Fibroblast of lung (primary cell): ENCODE results near the gene SMDT1. TPM values are rescaled to one million over a fixed set of nuclear protein-coding genes. Genes with fewer than 3 reads are reported as not detected.

Experiments
- DNase-seq, 2 donors: peaks; one replicate each; pipeline versions ENCODE4 v3.0.0 to v3.0.0-alpha.2; 2010; ENCODE audit warnings: low read depth in 2 of 2
- H2AFZ ChIP-seq: 2 replicates; pipeline ENCODE4 v1.5.1; 2012; ENCODE audit warnings: low read length, control low read depth, inconsistent platforms
- H3K27ac ChIP-seq: 2 replicates; pipeline ENCODE4 v1.5.1; 2011; ENCODE audit warnings: low read length, control low read depth; ENCODE audit not compliant: insufficient read depth
- H3K27me3 ChIP-seq: 2 replicates; pipeline ENCODE4 v1.5.1; 2011; ENCODE audit warnings: mild to moderate bottlenecking, low read length; ENCODE audit not compliant: control insufficient read depth, insufficient read depth
- H3K36me3 ChIP-seq: 2 replicates; pipeline ENCODE4 v1.5.1; 2011; ENCODE audit warnings: low read length; ENCODE audit not compliant: control insufficient read depth, insufficient read depth
- H3K4me1 ChIP-seq: 2 replicates; pipeline ENCODE4 v1.5.1; 2011; ENCODE audit warnings: low read length; ENCODE audit not compliant: control insufficient read depth, insufficient read depth; ENCODE audit errors: extremely low read depth
- H3K4me2 ChIP-seq: 2 replicates; pipeline ENCODE4 v1.5.1; 2011; ENCODE audit warnings: low read length, control low read depth; ENCODE audit not compliant: insufficient read depth; ENCODE audit errors: extremely low read depth
- H3K4me3 ChIP-seq, 4 experiments: fragments of 200-600 bp in 1 of 4; sonication (generic) in 1 of 4; replicated peaks in 1 of 4; 2 replicates each; pipeline ENCODE4 v1.5.1; 2011 to 2016; ENCODE audit warnings: low read length in 4 of 4, low read depth in 3 of 4, mild to moderate bottlenecking in 3 of 4, control low read depth in 2 of 4, inconsistent platforms in 1 of 4, mixed read lengths in 1 of 4; ENCODE audit not compliant: insufficient read depth in 1 of 4; ENCODE audit errors: control extremely low read depth in 1 of 4
- H3K79me2 ChIP-seq: 2 replicates; pipeline ENCODE4 v1.5.1; 2012; ENCODE audit warnings: mild to moderate bottlenecking, low read length, inconsistent platforms; ENCODE audit not compliant: control insufficient read depth, insufficient read depth
- H3K9ac ChIP-seq: 2 replicates; pipeline ENCODE4 v1.5.1; 2011; ENCODE audit warnings: mild to moderate bottlenecking, low read length, control low read depth; ENCODE audit not compliant: insufficient read depth
- H3K9me3 ChIP-seq: 2 replicates; pipeline ENCODE4 v1.5.1; 2012; ENCODE audit warnings: low read depth, low read length; ENCODE audit not compliant: control insufficient read depth, insufficient read depth
- H4K20me1 ChIP-seq: 2 replicates; pipeline ENCODE4 v1.5.1; 2011; ENCODE audit warnings: low read length; ENCODE audit not compliant: control insufficient read depth, insufficient read depth; ENCODE audit errors: extremely low read depth
- CTCF ChIP-seq, 2 donors: IDR thresholded peaks in 1 of 2; conservative IDR thresholded peaks in 1 of 2; 1 replicate in 1 of 2; 2 replicates in 1 of 2; pipeline ENCODE4 v1.5.1; 2011 to 2012; ENCODE audit warnings: low read length in 2 of 2, control low read depth in 1 of 2, inconsistent platforms in 1 of 2, low read depth in 1 of 2, mild to moderate bottlenecking in 1 of 2
- EZH2 ChIP-seq: IDR thresholded peaks from 2 replicates; pipeline ENCODE4 v1.5.1; 2012; ENCODE audit warnings: low read length, control low read depth, mild to moderate bottlenecking; ENCODE audit errors: missing control alignments
- polyA plus RNA-seq, 2 donors: library from polyadenylated mRNA; depleted of rRNA in 1 of 2; stranded (reverse) in 1 of 2; unstranded in 1 of 2; fragments of >200 nt; gene quantifications; 2 replicates each; pipeline ENCODE4 v1.2.1, GENCODE V29; 2011 to 2012; ENCODE audit warnings: missing spikeins in 1 of 2
- total RNA-seq: library from RNA; depleted of rRNA; stranded (reverse); fragments of >200 nt; gene quantifications from 2 replicates; pipeline ENCODE4 v1.2.1, GENCODE V29; 2014

Gene SMDT1
- total and polyA plus RNA-seq, 2 donors (not counting 1 experiment from before 2014, with no cell fraction given), result 9.1 to 31.8 TPM

- Histone ChIP-seq H3K27me3 (no peaks in the 10 kb centered on the region), H3K9ac (no peak overlapping the region), H3K4me1 (no peaks in the 10 kb centered on the region), H3K36me3 (peaks cover 12% of the 10 kb centered on the region), H3K9me3 (no peaks in the 10 kb centered on the region), H3K27ac (no peak overlapping the region), H3K79me2 (peaks cover 20% of the 10 kb centered on the region), H3K4me3 (no peak overlapping the region), H3K4me2 (no peak overlapping the region), H2AFZ (no peak overlapping the region), H4K20me1 (no peaks in the 10 kb centered on the region)
- DNase-seq, result no peak
- no peak for TF ChIP-seq CTCF (conservative IDR thresholded peaks at IDR 0.05 in 1 of 2, IDR thresholded peaks at IDR 0.05 in 1 of 2; ENCODE audit: low read depth in 1 of 2, low read length in 2 of 2)
- TF ChIP-seq EZH2, result no peak
Observed at GRCh38 chr22:42084874-42085273, 5.4 kb downstream of the SMDT1 start.

GRCh38 chr22:42086051-42086450 is 6.6 kb downstream of the SMDT1 start:
- Histone ChIP-seq H2AFZ (no peak overlapping the region), H3K79me2 (peaks cover 22% of the 10 kb centered on the region)

More at GRCh38 chr22:42086051-42086450, 6.6 kb downstream of the SMDT1 start:
- H3K27ac ChIP-seq, result no peak overlapping the region
- no peak overlapping the region for H3K4me3 ChIP-seq
- H3K9me3 ChIP-seq, result no peaks in the 10 kb centered on the region
- no peak for DNase-seq
- no peak for TF ChIP-seq CTCF (conservative IDR thresholded peaks at IDR 0.05 in 1 of 2, IDR thresholded peaks at IDR 0.05 in 1 of 2; ENCODE audit: low read depth in 1 of 2, low read length in 2 of 2)
- no peak for TF ChIP-seq EZH2
- H4K20me1 ChIP-seq, result no peaks in the 10 kb centered on the region
- H3K36me3 ChIP-seq, result peaks cover 12% of the 10 kb centered on the region
- H3K4me2 ChIP-seq, result no peak overlapping the region
- no peak overlapping the region for H3K9ac ChIP-seq
- no peaks in the 10 kb centered on the region for H3K27me3 ChIP-seq
- H3K4me1 ChIP-seq, result no peaks in the 10 kb centered on the region
